DMS79 treated with DMSO at 0.1 percent for 48 hours (cell line): ENCODE results near the gene DGKI.

ENCODE experiments used
- DNase-seq: peaks from one replicate; lab custom pipeline; 2025; lab: John Stamatoyannopoulos, UW

DGKI gene

GRCh38 chr7:137591421-137591837 lies 255.3 kb downstream of the DGKI start:
- DNase-seq: no peak

GRCh38 chr7:137590756-137591305 lies 255.9 kb downstream of the DGKI start:
- no peak for DNase-seq

GRCh38 chr7:137590071-137590755 lies 256.6 kb downstream of the DGKI start:
- DNase-seq: no peak

GRCh38 chr7:137587326-137587725 lies 259.4 kb downstream of the DGKI start:
- no peak for DNase-seq

- DNase-seq: no peak
Measured at GRCh38 chr7:137585591-137585990, 261.2 kb downstream of the DGKI start.

GRCh38 chr7:137583172-137583571 lies 263.6 kb downstream of the DGKI start:
- no peak for DNase-seq

- DNase-seq: no peak
Measured at GRCh38 chr7:137579913-137580640, 266.7 kb downstream of the DGKI start.

- DNase-seq: no peak
Measured at GRCh38 chr7:137578541-137578940, 268.2 kb downstream of the DGKI start.

GRCh38 chr7:137577184-137577583 lies 269.6 kb downstream of the DGKI start:
- no peak for DNase-seq

- no peak for DNase-seq
Measured at GRCh38 chr7:137576481-137576880, 270.3 kb downstream of the DGKI start.

GRCh38 chr7:137574812-137575211 lies 272.0 kb downstream of the DGKI start:
- DNase-seq: no peak

GRCh38 chr7:137572056-137572784 lies 274.6 kb downstream of the DGKI start:
- DNase-seq: no peak

- no peak for DNase-seq
Measured at GRCh38 chr7:137564677-137565076, 282.1 kb downstream of the DGKI start.

GRCh38 chr7:137563981-137564380 lies 282.8 kb downstream of the DGKI start:
- no peak for DNase-seq

GRCh38 chr7:137547485-137547884 lies 299.3 kb downstream of the DGKI start:
- no peak for DNase-seq

GRCh38 chr7:137546671-137547070 lies 300.1 kb downstream of the DGKI start:
- no peak for DNase-seq

- no peak for DNase-seq
Measured at GRCh38 chr7:137546009-137546408, 300.8 kb downstream of the DGKI start.

- DNase-seq: no peak
Measured at GRCh38 chr7:137545059-137545716, 301.6 kb downstream of the DGKI start.

- DNase-seq: no peak
Measured at GRCh38 chr7:137544453-137545058, 302.2 kb downstream of the DGKI start.

GRCh38 chr7:137539111-137539715 lies 307.6 kb downstream of the DGKI start:
- DNase-seq: no peak

GRCh38 chr7:137538361-137538762 lies 308.4 kb downstream of the DGKI start:
- no peak for DNase-seq
